SU-DHL-6 (cell line): ENCODE measurements around the gene COL5A1.

Source experiments
- CTCF ChIP-seq: fragments of 200-600 bp; sonication (generic); IDR thresholded peaks from one replicate; pipeline ENCODE4 v1.5.1; 2017; ENCODE audit warnings: antibody characterized with exemption, mild to moderate bottlenecking, low read length, moderate library complexity; ENCODE audit not compliant: insufficient read depth, poor library complexity, severe bottlenecking
- EZH2phosphoT487 ChIP-seq: fragments of 200-600 bp; sonication (generic), shearing (Covaris generic); conservative IDR thresholded peaks from 2 replicates; pipeline ENCODE4 v1.6.1; 2018; ENCODE audit warnings: mild to moderate bottlenecking, antibody characterized with exemption, low read length, moderate library complexity, mixed read lengths

- TF ChIP-seq CTCF (no peak), EZH2phosphoT487 (no peak)
Measured at GRCh38 chr9:134835987-134836386, 194.4 kb downstream of the COL5A1 start.
